Measurements from ENCODE around the gene PRDM11.
"Not testable (repeated sequence)": the region's sequence is repeated elsewhere in the genome, so short reads cannot be mapped to it uniquely, and the experiment has no call there.

The PRDM11 gene

GRCh38 chr11:45109400-45109799 lies 37.0 kb upstream of the PRDM11 start:
- H3K79me2 ChIP-seq (ENCODE audit: insufficient read depth, low read length), result no peaks in the 10 kb centered on the region
- no peak for TF ChIP-seq EZH2 (IDR thresholded peaks at IDR 0.05; ENCODE audit: borderline replicate concordance, low read depth, low read length, severe bottlenecking)
- TF ChIP-seq, protein P1, sequence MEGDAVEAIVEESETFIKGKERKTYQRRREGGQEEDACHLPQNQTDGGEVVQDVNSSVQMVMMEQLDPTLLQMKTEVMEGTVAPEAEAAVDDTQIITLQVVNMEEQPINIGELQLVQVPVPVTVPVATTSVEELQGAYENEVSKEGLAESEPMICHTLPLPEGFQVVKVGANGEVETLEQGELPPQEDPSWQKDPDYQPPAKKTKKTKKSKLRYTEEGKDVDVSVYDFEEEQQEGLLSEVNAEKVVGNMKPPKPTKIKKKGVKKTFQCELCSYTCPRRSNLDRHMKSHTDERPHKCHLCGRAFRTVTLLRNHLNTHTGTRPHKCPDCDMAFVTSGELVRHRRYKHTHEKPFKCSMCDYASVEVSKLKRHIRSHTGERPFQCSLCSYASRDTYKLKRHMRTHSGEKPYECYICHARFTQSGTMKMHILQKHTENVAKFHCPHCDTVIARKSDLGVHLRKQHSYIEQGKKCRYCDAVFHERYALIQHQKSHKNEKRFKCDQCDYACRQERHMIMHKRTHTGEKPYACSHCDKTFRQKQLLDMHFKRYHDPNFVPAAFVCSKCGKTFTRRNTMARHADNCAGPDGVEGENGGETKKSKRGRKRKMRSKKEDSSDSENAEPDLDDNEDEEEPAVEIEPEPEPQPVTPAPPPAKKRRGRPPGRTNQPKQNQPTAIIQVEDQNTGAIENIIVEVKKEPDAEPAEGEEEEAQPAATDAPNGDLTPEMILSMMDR (IDR thresholded peaks at IDR 0.05; ENCODE audit: borderline replicate concordance, extremely low read depth, low read length, poor library complexity, severe bottlenecking), result no peak
- H3K9me3 ChIP-seq (ENCODE audit: insufficient read depth, low read length, severe bottlenecking), result no peaks in the 10 kb centered on the region
- no peak overlapping the region for H3K27ac ChIP-seq (ENCODE audit: low read length)
- no peak overlapping the region for H3K4me2 ChIP-seq (ENCODE audit: insufficient read depth, low read length)
- ATAC-seq (ENCODE audit: insufficient read depth, low read depth) (no peak), DNase-seq (no peak)
- no peak overlapping the region for H3K4me3 ChIP-seq (ENCODE audit: low read depth in 1 of 2, low read length in 2 of 2)
- no peaks in the 10 kb centered on the region for H3K27me3 ChIP-seq (ENCODE audit: insufficient read depth, low read length, poor library complexity)
- no peak overlapping the region for H2AFZ ChIP-seq (ENCODE audit: low read depth, low read length)
- H4K20me1 ChIP-seq (ENCODE audit: insufficient read depth, low read length), result peaks cover 4% of the 10 kb centered on the region; the same call in 1 of the 2 replicates
- H3K9ac ChIP-seq (ENCODE audit: low read depth, low read length), result no peak overlapping the region
- H3K36me3 ChIP-seq (ENCODE audit: insufficient read depth, low read length), result no peaks in the 10 kb centered on the region
- H3K4me1 ChIP-seq (ENCODE audit: insufficient read depth, low read length), result no peaks in the 10 kb centered on the region

- H3K36me3 ChIP-seq (ENCODE audit: insufficient read depth, low read length), result no peaks in the 10 kb centered on the region
- ATAC-seq (ENCODE audit: insufficient read depth, low read depth) (peak; percentile 82), DNase-seq (peak; percentile 49)
- no peak overlapping the region for H3K9ac ChIP-seq (ENCODE audit: low read depth, low read length)
- no peak overlapping the region for H3K4me3 ChIP-seq (ENCODE audit: low read depth in 1 of 2, low read length in 2 of 2)
- H3K27me3 ChIP-seq (ENCODE audit: insufficient read depth, low read length, poor library complexity), result no peaks in the 10 kb centered on the region
- H3K4me2 ChIP-seq (ENCODE audit: insufficient read depth, low read length), result no peak overlapping the region
- no peak overlapping the region for H2AFZ ChIP-seq (ENCODE audit: low read depth, low read length)
- no peak overlapping the region for H3K27ac ChIP-seq (ENCODE audit: low read length)
- no peaks in the 10 kb centered on the region for H3K79me2 ChIP-seq (ENCODE audit: insufficient read depth, low read length)
- H3K9me3 ChIP-seq (ENCODE audit: insufficient read depth, low read length, severe bottlenecking), result no peaks in the 10 kb centered on the region
- no peaks in the 10 kb centered on the region for H3K4me1 ChIP-seq (ENCODE audit: insufficient read depth, low read length)
- peaks cover 4% of the 10 kb centered on the region; the same call in 1 of the 2 replicates for H4K20me1 ChIP-seq (ENCODE audit: insufficient read depth, low read length)
- TF ChIP-seq EZH2 (IDR thresholded peaks at IDR 0.05; ENCODE audit: borderline replicate concordance, low read depth, low read length, severe bottlenecking), result no peak
- TF ChIP-seq, protein P1 (IDR thresholded peaks at IDR 0.05; ENCODE audit: borderline replicate concordance, extremely low read depth, low read length, poor library complexity, severe bottlenecking), result peak; percentile 86
These were observed 35.9 kb upstream of the PRDM11 start for GRCh38 chr11:45110562-45110961.

- H3K4me1 ChIP-seq (ENCODE audit: insufficient read depth, low read length), result no peaks in the 10 kb centered on the region
- DNase-seq (no peak), ATAC-seq (ENCODE audit: insufficient read depth, low read depth) (no peak)
- H3K4me3 ChIP-seq (ENCODE audit: low read depth in 1 of 2, low read length in 2 of 2), result no peak overlapping the region
- H3K4me2 ChIP-seq (ENCODE audit: insufficient read depth, low read length), result no peak overlapping the region
- peaks cover 4% of the 10 kb centered on the region; the same call in 1 of the 2 replicates for H4K20me1 ChIP-seq (ENCODE audit: insufficient read depth, low read length)
- no peaks in the 10 kb centered on the region for H3K79me2 ChIP-seq (ENCODE audit: insufficient read depth, low read length)
- no peaks in the 10 kb centered on the region for H3K36me3 ChIP-seq (ENCODE audit: insufficient read depth, low read length)
- H3K9me3 ChIP-seq (ENCODE audit: insufficient read depth, low read length, severe bottlenecking), result no peaks in the 10 kb centered on the region
- H3K27ac ChIP-seq (ENCODE audit: low read length), result no peak overlapping the region
- TF ChIP-seq, protein P1 (IDR thresholded peaks at IDR 0.05; ENCODE audit: borderline replicate concordance, extremely low read depth, low read length, poor library complexity, severe bottlenecking), result no peak
- TF ChIP-seq EZH2 (IDR thresholded peaks at IDR 0.05; ENCODE audit: borderline replicate concordance, low read depth, low read length, severe bottlenecking), result no peak
- H3K9ac ChIP-seq (ENCODE audit: low read depth, low read length), result no peak overlapping the region
- peaks cover 7% of the 10 kb centered on the region for H3K27me3 ChIP-seq (ENCODE audit: insufficient read depth, low read length, poor library complexity)
- H2AFZ ChIP-seq (ENCODE audit: low read depth, low read length), result no peak overlapping the region
These were observed 32.6 kb upstream of the PRDM11 start for GRCh38 chr11:45113807-45114206.

GRCh38 chr11:45127836-45128235 lies 18.6 kb upstream of the PRDM11 start:
- H3K4me1 ChIP-seq (ENCODE audit: insufficient read depth, low read length); H3K9ac ChIP-seq (ENCODE audit: low read depth, low read length); H3K4me2 ChIP-seq (ENCODE audit: insufficient read depth, low read length): not testable (repeated sequence)

More at GRCh38 chr11:45127836-45128235, 18.6 kb upstream of the PRDM11 start:
- H3K79me2 ChIP-seq (ENCODE audit: insufficient read depth, low read length); H3K4me3 ChIP-seq (ENCODE audit: low read depth in 1 of 2, low read length in 2 of 2); H4K20me1 ChIP-seq (ENCODE audit: insufficient read depth, low read length); H3K36me3 ChIP-seq (ENCODE audit: insufficient read depth, low read length); DNase-seq; H3K27ac ChIP-seq (ENCODE audit: low read length); H3K27me3 ChIP-seq (ENCODE audit: insufficient read depth, low read length, poor library complexity); H2AFZ ChIP-seq (ENCODE audit: low read depth, low read length); H3K9me3 ChIP-seq (ENCODE audit: insufficient read depth, low read length, severe bottlenecking); ATAC-seq (ENCODE audit: insufficient read depth, low read depth): not testable (repeated sequence)

Data from DND-41 (cell line).